ENCODE data around the gene EVI5L.

GRCh38 chr19:7844405-7844804 is 14.4 kb downstream of the EVI5L start:
- TF ChIP-seq POLR2A (IDR thresholded peaks at IDR 0.05; ENCODE audit: low read depth, low read length) (no peak), FOS (IDR thresholded peaks at IDR 0.05; ENCODE audit: borderline replicate concordance, insufficient read depth, low read length) (no peak), EZH2 (IDR thresholded peaks at IDR 0.05; ENCODE audit: borderline replicate concordance, low read depth, low read length, severe bottlenecking) (no peak), POLR2AphosphoS5 (IDR thresholded peaks at IDR 0.05; ENCODE audit: insufficient read depth, low read depth, low read length) (no peak)
- TF ChIP-seq, protein P1, sequence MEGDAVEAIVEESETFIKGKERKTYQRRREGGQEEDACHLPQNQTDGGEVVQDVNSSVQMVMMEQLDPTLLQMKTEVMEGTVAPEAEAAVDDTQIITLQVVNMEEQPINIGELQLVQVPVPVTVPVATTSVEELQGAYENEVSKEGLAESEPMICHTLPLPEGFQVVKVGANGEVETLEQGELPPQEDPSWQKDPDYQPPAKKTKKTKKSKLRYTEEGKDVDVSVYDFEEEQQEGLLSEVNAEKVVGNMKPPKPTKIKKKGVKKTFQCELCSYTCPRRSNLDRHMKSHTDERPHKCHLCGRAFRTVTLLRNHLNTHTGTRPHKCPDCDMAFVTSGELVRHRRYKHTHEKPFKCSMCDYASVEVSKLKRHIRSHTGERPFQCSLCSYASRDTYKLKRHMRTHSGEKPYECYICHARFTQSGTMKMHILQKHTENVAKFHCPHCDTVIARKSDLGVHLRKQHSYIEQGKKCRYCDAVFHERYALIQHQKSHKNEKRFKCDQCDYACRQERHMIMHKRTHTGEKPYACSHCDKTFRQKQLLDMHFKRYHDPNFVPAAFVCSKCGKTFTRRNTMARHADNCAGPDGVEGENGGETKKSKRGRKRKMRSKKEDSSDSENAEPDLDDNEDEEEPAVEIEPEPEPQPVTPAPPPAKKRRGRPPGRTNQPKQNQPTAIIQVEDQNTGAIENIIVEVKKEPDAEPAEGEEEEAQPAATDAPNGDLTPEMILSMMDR (IDR thresholded peaks at IDR 0.05; ENCODE audit: extremely low read depth in 1 of 2, insufficient read depth in 1 of 2, low read depth in 1 of 2, low read length in 2 of 2): no peak

Measured in endothelial cell of umbilical vein (primary cell).